ENCODE measurements around the gene HAGHL.

DNA sequence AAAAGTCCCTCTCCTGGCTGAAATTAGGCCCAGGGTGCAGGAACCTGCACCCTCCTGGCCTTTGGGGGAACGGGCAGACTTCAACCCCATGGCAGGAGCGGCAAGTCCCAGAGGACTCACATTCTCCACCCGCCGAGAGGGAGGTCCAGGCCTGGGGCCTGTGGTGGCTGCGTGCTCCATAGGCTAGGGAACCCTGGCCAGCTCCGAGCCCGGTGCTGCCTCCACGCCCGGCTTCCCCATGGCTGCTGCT, 793 bp upstream of the HAGHL start:
- TF ChIP-seq CTCF (optimal IDR thresholded peaks at IDR 0.05 in 1 of 3, IDR thresholded peaks at IDR 0.05 in 1 of 3, conservative IDR thresholded peaks at IDR 0.05 in 1 of 3; ENCODE audit: extremely low read depth in 1 of 3, insufficient read depth in 2 of 3, low read length in 3 of 3): no peak
- TF ChIP-seq EZH2 (IDR thresholded peaks at IDR 0.05; ENCODE audit: low read length): no peak

Data from keratinocyte (primary cell).